Activated CD4-positive, alpha-beta T cell treated with anti-CD3 and anti-CD28 coated beads for 4 hours (primary cell): ENCODE results near the gene SCAPER.
"Not testable (repeated sequence)": the region's sequence is repeated elsewhere in the genome, so short reads cannot be mapped to it uniquely, and the experiment has no call there.

Experiments used
- DNase-seq, 2 donors: peaks; one replicate each; pipeline ENCODE4 v3.0.0-alpha.2; 2020

The SCAPER gene

DNA sequence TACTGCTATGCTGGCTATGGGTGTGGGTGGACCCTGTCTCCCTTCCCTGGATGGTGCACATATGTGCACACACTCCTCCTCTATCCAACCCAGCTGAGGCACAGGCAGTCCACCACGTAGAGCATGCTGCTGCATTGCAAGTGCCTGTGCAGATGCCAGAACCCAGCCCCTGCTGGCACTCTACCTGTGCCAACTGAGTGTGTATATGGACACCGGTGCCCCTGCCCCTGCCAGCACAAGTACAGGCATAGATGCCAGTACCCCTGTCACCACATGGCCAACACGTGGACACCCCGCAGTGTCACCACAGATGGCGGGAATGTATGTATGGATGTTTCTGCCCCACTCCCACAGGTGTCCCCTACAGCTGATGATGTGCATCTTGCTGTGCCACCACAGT lies 352.0 kb downstream of the SCAPER start:
- no peak for DNase-seq

DNA sequence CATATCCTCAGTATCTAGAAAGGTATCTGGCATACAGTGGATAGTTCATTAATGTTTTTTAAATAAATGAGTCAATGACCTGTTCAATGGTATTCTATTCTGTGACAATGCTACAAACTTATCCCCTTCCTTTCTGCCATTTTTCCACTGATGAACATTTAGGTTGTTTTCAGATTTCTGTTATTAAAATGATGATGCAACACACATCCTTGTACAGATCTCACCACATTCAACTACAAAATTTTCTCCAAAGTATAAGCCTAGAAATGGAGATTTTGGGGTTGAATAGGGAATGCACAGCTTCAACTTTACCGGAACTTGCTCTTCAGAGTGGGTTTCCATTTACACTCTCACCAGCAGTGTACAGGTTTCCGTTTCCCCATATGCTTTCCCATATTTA lies 358.3 kb downstream of the SCAPER start:
- no peak for DNase-seq

DNA sequence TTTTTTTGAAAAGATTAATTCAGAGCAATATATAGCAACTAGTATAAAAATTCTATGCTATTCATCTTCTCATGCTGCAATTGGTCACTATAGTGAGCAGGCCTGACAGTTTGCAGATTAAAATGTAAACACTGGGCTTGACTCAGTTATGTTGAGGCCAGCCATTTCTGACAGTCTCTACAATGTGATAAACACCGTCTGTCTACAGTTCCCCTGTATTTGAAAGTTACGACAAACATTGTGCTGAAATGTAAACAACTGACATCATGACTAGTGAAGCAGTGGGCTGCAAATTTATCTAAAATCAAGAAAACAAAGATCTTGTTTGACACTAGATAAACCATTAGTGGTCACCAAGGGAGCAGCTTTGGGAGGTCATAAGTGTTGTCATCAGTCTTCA lies 371.1 kb downstream of the SCAPER start:
- no peak for DNase-seq

DNA sequence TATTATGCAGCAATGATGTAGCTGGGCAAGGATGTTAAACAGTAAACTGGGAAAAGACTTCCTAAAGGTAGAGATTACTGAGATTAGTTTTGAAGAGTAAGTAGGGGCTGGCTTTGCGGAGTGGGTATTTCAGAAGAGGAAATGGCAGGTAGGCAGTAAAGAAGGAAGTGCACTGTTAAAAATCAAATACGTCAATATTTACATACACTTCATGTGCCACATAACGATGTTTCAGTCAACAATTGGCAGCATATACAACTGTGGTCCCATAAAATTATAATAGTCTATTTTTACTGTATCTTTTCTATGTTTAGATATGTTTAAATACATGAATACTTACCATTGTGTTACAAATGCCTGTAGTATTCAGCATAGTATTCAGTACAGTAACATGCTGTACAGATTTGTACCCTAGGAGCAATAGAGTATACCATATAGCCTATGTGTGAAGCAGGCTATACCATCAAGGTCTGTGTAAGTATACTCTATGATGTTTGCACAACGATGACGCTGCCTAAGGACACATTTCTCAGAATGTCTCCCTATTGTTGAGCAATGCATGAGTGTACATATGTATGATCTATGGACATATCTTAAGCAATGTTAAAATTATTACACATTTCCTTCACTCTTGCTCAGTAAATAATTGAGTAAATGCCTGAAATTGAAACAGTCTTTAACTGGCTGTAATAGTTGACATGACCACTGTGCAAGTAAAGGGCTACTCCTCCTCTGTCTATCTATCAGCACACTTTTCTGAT lies 371.9 kb downstream of the SCAPER start:
- DNase-seq = no peak

DNA sequence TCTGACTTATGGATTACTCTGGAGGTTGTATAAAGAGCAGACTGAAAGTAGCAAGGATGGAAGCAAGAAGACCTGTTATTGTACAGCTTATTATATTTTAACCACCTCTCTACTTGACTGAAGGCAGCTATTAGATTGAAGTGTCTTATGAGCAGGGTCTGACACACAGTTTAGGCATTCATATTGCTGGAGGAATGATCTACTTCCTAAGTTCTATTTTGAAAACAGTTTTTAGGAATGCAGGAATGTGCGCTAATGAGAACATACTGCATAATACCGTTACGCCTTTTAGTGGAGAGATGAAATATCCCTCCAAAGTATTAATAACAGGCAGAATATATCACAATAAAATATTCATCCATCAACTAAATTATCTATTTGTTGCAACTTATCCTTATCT lies 375.2 kb downstream of the SCAPER start:
- DNase-seq = no peak

DNA sequence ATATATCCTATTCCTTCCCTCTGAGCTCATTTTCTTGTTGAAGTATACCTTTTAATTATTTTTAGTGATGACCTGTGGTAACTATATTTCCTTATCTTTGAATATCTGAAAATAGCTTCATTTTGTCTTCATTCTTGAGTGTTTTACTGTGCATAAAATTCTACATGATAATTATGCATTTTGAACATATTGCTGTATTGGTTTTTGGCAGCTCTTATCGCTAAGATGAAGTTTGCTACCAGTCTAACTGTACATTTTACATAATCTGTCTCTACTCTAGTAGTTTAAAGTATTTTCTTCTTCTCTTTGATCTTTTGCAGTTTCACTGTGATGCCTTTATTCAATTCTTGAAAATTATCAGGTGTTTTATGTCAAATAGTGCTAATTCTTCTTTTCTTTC lies 379.0 kb downstream of the SCAPER start:
- no peak for DNase-seq

DNA sequence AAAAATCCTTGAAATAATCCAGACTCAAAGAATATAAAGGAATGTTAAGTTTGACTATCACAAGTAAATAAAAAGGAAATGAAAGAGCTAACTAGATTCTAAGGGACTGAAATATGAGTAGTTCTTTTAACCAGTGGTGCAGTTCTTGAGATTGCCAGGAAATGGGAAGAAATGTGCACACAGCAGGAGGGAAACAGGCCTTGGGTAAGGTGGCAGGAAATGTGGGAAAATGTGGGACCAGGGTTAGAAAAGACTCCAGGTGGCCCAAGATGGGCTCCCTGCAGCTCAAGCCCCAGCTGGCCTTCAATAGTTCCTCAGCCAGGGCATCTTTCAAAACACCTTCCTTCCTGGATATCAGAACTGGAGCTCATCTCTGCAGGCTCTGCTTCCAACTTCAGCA lies 387.2 kb downstream of the SCAPER start:
- DNase-seq = no peak

DNA sequence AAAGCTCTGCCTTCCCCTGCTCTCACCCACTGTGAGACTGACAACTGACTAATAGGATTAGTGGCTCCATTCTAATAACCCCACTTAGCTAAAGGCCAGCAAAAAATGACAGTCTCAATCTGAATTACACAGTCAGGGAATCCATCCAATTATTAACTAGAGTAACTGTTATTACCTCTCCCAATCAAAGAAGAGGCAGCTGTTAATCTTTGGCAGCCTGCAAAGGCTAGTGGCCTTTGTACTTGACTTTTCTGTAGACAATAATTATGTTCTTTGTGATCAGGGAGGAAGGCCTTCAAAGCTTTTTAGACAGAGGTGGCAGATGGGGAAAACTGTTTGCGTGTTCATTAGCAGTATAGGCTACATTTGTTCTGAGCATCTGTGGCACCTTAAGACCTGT lies 390.9 kb downstream of the SCAPER start:
- DNase-seq = no peak

DNA sequence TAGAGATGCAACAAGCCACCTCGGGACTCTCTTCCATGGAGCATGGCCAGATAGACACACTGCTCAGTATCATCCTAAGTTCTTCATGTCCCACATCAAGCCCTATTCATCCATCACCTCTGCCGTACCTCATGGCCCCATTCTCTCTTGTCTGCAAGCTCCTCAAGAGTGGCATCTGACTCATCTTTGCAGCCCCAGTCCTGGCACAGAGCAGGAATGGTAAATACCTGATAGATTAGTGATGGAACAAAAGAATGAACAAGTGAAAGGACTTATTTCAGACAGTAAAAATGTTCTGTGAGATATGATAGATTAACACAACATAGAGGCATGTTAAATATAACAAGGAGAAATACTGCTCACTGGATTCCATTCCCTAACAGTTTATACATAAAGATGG lies 392.2 kb downstream of the SCAPER start:
- DNase-seq = no peak

DNA sequence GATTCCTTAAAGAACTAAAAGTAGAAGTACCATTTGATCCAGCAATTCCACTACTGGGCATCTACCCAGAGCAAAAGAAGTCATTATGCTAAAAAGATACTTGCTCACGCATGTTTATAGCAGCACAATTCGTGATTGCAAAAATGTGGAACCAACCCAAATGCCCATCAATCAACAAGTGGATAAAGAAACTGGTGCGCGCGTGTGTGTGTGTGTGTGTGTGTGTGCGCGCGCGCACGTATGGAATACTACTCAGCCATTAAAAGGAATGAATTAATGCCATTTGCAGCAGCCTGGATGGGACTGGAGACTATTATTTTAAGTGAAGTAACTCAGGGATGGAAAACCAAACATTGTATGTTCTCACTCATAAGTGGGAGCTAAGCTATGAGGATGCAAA lies 394.5 kb downstream of the SCAPER start:
- DNase-seq = not testable (repeated sequence)

DNA sequence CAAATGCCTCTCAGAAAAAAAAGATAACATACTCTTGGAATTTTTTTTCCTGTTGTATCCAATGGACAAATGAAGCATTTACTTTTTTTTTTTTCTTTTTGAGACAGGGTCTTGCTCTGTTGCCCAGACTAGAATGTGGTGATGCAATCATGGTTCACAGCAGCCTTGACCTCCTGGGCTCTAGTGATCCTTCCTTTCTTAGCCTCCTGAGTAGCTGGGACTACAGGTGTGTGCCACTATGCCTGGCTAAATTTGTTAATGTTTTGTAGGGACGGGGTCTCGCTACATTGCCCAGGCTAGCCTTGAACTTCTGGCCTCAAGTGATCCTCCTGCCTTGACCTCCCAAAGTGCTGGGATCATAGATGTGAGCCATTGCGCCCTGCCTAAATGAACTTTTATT lies 401.3 kb downstream of the SCAPER start:
- DNase-seq = no peak

DNA sequence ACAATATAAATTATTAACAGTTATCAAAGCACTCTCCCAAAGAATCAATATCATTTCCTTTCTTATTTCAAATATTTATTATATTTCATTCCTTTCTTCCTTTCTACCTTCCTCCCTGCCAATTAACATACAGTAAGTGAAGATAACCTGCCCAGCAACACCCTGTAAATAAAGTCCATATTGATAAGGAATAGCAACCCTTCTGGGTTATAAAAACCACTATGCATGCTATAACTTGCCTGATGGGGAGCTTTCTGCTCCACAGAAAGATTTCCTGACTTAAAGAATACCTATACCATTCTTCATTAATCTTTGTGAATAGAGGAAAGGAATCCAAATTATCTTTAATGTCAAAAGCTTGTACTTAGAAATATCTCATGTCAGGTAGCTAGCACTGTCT lies 402.0 kb downstream of the SCAPER start:
- DNase-seq = no peak

DNA sequence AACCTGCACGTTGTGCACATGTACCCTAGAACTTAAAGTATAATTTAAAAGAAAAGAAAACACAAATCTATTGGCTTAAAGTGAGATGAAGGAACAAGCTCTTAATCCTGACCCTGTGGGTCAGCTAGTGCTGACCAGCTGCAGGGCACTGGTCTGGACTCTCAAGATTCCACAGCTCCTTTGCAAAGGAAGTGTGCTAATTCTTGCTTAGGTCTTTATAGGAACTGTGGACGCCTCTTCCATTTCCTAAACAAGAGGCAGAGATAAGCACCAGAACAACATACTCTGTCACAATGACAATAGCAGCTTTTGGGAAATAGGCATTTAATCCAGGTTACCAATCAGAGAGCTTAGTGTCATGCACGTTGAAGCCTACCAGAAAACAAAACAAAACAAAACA lies 402.5 kb downstream of the SCAPER start:
- no peak for DNase-seq

DNA sequence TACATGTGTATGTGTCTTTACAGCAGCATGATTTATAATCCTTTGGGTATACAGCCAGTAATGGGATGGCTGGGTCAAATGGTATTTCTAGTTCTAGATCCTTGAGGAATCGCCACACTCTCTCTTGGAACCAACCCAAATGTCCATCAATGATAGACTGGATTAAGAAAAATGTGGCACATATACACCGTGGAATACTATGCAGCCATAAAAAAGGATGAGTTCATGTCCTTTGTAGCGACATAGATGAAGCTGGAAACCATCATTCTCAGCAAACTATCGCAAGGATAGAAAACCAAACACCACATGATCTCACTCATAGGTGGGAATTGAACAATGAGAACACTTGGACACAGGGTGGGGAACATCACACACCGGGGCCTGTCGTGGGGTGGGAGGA lies 403.0 kb downstream of the SCAPER start:
- DNase-seq = not testable (repeated sequence)

DNA sequence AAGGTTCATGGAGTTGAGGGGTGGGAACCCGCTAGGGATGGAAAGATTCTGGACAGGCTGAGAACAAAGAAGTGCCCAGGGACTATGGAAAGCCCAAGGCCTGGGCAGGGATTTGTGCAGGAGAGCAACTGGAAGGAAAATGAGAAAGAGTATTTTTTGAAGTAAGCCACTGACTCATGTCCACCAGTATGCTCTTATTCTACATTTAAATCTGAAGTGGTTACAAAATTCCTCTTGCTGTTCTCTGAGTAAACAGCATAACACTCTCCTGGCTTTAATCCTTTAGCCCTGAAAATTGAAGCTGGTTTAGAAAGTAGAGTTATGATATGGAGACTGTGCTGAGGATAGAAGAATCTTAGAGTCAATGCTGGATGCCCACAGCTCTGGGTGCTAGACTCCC lies 403.4 kb downstream of the SCAPER start:
- no peak for DNase-seq

DNA sequence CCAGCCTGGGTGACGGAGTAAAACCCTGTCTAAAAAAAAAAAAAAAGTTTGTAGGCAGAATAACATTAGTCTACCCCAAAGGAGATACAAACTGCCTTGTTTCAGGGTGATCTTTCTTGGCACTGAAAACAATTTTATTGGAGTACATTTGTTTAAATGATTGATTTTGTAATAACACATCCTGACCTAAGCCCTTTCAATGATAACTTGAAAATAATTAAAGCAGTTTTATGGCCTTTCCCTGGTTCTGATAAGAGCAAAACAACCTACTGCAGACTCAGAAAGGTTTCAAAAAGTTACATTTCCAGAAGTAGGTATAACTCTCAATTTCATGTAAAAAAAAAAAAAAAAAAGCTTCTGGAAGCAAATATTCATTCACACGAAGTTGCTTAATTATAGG lies 404.1 kb downstream of the SCAPER start:
- no peak for DNase-seq

DNA sequence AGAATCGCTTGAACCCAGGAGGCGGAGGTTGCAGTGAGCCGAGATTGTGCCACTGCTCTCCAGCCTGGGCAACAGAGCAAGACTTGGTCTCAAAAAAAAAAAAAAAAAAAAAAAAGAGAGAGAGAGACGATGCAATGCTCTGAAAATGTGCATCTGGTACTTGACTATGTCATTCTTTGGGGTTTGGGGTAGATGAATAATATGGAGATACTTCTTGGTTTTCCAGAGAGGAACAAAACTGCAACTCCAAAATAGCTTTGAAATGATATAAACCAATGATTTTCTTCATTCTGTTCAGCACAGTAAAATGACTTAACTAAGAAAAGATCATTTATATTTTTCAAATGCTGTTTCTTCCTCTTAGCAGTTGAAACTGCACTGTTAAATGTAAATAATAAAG lies 409.7 kb downstream of the SCAPER start:
- no peak for DNase-seq

DNA sequence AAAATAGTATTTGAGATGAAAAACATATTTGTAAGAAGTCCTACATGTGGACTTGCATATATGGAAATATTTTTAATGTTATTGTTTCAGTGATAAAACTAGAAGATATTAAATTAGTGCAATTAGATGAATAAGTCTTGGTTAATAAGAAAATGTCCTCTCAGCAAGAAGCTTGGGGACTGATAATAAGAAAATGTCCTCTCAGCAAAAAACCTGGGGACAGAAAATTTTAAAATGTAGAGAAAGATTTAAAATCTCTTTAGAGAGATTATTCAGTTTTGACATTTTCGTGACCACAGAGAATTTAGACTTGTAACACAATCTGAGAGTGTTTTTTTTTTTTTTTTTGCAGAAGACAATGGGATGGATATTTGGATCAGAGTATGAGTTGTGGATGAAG lies 412.6 kb downstream of the SCAPER start:
- no peak for DNase-seq

DNA sequence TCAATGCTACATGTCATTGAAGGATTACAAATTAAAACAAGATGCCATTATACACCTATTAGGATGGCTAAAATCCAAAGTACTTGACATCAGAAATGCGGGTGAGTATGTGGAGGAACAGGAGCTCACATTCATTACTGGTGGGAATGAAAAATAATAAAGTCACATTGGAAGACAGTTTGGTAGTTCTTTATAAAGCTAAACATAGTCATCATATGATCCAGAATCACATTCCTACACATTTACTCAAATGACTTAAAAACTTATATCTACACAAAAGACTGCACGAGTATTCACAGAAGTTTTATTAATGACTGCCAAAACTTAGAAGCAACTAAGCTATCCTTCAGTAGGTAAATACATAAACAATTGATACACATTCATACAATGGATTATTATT lies 421.4 kb downstream of the SCAPER start:
- no peak for DNase-seq

DNA sequence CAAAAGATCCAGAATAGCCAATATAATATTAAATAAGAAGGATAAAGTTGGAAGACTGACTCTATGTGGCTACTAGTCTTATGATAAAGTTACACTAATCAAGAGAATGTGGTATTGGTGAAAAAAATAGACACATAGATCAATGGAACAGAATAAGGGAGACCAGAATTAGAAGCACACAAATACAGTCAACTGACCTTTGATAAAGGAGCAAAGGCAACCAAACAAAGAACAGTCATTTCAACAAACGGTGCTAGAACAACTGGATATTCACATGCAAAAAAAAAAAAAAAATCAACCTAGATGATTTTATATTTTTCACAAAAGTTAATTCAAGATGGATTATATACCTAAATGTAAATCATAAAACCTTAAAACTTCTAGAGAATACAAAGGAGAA lies 422.1 kb downstream of the SCAPER start:
- DNase-seq = no peak

DNA sequence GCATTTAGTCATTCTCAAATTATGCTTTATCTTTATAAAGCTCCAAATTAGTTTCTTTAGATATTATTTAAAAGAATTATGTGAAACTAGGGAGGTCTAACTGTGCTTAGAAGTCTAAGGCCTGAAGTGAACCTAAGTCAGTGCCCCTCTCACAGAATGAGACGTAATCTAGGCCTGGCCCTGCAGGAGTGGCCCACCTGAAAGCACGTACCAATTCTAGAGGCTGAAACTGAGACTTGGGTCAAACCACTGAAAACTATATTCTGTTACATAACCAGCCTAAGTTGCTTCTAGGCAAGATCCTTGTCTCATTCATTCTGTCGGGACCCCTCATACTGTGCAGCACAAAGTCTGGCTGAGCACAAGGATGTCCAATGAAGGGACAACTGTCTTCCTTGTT lies 424.9 kb downstream of the SCAPER start:
- DNase-seq = no peak

DNA sequence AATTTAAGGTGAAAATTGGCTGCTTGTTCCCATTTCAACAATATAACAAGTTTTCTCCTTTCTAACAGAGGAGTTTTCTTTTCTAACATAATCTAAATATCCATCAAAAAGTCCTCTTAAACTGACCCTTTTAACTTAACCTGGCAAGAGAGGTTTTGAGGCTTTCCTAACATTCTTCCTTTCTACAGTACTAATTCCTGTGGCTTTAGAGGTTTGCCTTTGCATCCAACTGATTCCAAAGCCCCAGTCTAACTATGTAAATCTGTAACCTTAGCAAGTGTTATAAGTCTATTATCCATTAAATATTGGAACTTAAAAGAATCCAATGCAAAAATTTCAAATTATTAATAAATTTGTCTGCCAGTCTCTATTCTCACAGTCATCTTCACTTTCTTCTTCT lies 434.4 kb downstream of the SCAPER start:
- no peak for DNase-seq

DNA sequence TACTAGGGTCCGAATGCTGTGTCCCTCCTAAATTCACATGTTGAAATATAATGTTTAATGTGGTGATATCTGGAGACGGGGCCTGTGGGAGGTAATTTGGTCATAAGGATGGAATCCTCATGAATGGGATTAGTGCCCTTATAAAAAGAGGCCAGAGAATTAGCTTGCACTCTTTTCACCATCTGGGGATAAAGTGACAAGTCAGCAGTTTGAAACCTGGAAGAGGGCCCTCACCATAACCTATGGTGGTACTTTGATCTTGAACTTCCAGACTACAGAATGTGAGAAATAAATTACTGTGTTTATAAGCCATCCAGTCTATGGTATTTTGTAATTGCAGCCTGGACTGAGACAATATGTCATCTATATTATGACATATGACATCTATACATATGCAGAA lies 436.4 kb downstream of the SCAPER start:
- DNase-seq = no peak

DNA sequence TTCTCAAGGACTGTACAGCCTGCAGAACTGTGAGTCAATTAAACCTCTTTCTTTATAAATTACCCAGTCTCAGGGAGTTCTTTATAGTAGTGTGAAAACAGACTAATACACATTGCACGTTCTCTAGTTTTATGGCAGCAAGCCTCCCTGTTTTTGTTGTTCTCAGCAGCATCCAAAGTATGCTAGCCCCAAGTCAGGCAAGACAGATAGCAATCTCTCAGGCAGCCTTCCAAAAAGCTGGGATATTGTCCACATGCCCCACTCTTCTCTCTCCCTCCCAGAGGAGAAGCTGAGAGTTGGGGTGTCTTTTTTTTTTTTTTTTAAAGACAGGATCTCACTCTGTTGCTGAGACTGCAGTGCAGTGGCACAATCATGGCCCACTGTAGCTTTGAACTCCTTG lies 438.0 kb downstream of the SCAPER start:
- no peak for DNase-seq

DNA sequence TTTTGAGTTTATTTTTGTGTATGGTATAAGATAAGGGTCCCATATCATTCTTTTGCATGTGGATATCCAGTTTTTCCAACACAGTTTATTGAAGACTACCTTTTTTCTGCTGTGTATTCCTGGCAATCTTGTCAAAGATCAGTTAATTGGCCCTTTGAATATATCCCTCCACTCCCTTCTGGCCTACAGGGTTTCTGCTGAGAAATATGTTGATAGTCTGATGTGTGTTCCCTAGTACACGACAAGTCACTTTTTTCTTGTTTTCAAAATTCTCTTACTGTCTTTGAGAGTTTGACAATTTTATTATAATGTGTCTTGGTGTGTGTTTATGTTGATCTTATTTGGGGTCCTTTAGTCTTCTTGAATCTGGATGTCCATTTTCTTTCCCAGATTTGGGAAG lies 439.4 kb downstream of the SCAPER start:
- no peak for DNase-seq

DNA sequence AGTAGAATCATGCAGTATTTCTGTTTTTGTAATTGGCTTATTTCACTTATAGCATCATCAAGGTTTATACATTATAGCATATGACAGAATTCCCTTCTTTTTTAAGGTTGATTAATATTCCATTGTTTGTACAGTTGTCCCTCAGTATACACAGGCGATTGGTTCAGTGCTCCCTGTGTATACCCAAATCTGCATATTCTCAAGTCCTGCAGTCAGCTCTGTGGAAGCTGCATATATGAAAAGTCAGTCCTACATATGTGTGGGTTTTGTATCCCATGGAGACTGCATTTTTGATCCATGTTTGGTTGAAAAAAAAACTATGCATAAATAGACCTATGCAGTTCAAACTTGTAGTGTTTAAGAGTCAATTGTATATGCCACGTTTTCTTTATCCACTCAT lies 440.9 kb downstream of the SCAPER start:
- DNase-seq = no peak
